Panc1 (cell line): Measurements from ENCODE around the gene APBB2. TPM values are rescaled to one million over a fixed set of nuclear protein-coding genes. Genes with fewer than 3 reads are reported as not detected.

Experiments
- ATAC-seq: fragments of 200-7000 bp; cut with Tn5 transposase; 2 replicates; pipeline ENCODE4 v1.9.1; 2020; ENCODE audit warnings: mild to moderate bottlenecking, moderate library complexity
- BruUV-seq: library from RNA; stranded (reverse); fragments of 400-500 nt; replicated peaks from 2 replicates; lab custom pipeline; 2021; lab: Mats Ljungman, UMichigan
- CTCF ChIA-PET: fragments of 300-600 bp; sonication (Branson Sonifier 250); formaldehyde crosslinking; loops from one replicate; lab custom pipeline; 2022; ENCODE audit warnings: antibody characterized with exemption; lab: Charles Lee
- POLR2A ChIA-PET: fragments of 300-600 bp; sonication (Branson Sonifier 250); formaldehyde crosslinking; loops from one replicate; lab custom pipeline; 2022; ENCODE audit warnings: antibody characterized with exemption; lab: Charles Lee
- DNase-seq: peaks from one replicate; pipeline ENCODE4 v3.0.0-alpha.2; 2010; ENCODE audit warnings: low read depth, low spot score
- H3K27ac ChIP-seq: 2 replicates; pipeline ENCODE4 v1.5.1; 2011; ENCODE audit warnings: mild to moderate bottlenecking, low read length, inconsistent platforms
- H3K27me3 ChIP-seq: fragments of 200-500 bp; sonication (Bioruptor generic); 2 replicates; pipeline ENCODE4 v1.6.0; 2014; ENCODE audit warnings: low read length, inconsistent platforms; ENCODE audit not compliant: control insufficient read depth, insufficient read depth
- H3K36me3 ChIP-seq: fragments of 200-500 bp; sonication (Bioruptor generic); 2 replicates; pipeline ENCODE4 v1.5.1; 2014; ENCODE audit warnings: inconsistent platforms, mild to moderate bottlenecking, low read length, moderate library complexity; ENCODE audit not compliant: control insufficient read depth, insufficient read depth
- H3K4me1 ChIP-seq: 2 replicates; pipeline ENCODE4 v1.5.1; 2011; ENCODE audit warnings: inconsistent platforms, mild to moderate bottlenecking, low read length, moderate library complexity; ENCODE audit not compliant: control insufficient read depth, insufficient read depth
- H3K4me3 ChIP-seq, 2 experiments: 2 replicates each; pipeline ENCODE4 v1.5.1; 2011 to 2012; ENCODE audit warnings: low read depth in 2 of 2, low read length in 2 of 2, mild to moderate bottlenecking in 2 of 2, inconsistent platforms in 1 of 2, moderate library complexity in 1 of 2
- H3K9me3 ChIP-seq: fragments of 200-500 bp; sonication (Bioruptor generic); 2 replicates; pipeline ENCODE4 v1.5.1; 2014; ENCODE audit warnings: low read depth, mild to moderate bottlenecking, inconsistent platforms, low read length, moderate library complexity; ENCODE audit not compliant: control insufficient read depth, insufficient read depth
- POLR2AphosphoS5 ChIP-seq: IDR thresholded peaks from 2 replicates; pipeline ENCODE4 v1.6.1; 2012; ENCODE audit warnings: mild to moderate bottlenecking, low read depth, low read length, moderate library complexity
- SIN3A ChIP-seq: IDR thresholded peaks from 2 replicates; pipeline ENCODE4 v1.6.1; 2012; ENCODE audit warnings: low read depth, mild to moderate bottlenecking, low read length, moderate library complexity, borderline replicate concordance; ENCODE audit not compliant: insufficient read depth
- TCF7L2 ChIP-seq: IDR thresholded peaks from 2 replicates; pipeline ENCODE4 v1.6.1; 2011; ENCODE audit warnings: mild to moderate bottlenecking, low read depth, low read length, inconsistent platforms
- in situ Hi-C: cut with HindIII; loops from 2 replicates; pipeline ENCODE4 v1.10.0; 2016; ENCODE audit warnings: low sequenced_read_pairs, low pct_unique_long_range_greater_than_20kb
- intact Hi-C: fragments of 100-400 bp; cut with micrococcal nuclease; formaldehyde crosslinking; loops from one replicate; pipeline ENCODE4 v1.10.0; 2022; ENCODE audit not compliant: unreplicated experiment
- total RNA-seq: library from RNA; stranded (reverse); gene quantifications from one replicate; pipeline ENCODE4 v1.2.1, GENCODE V29; 2021; ENCODE audit not compliant: unreplicated experiment
- TF ChIP-seq, protein P1 (sequence below), 2 experiments: IDR thresholded peaks; 2 replicates each; pipeline ENCODE4 v1.6.1; 2011 to 2012; ENCODE audit warnings: low read depth in 2 of 2, control low read depth in 1 of 2, low read length in 1 of 2, mild to moderate bottlenecking in 1 of 2, moderate library complexity in 1 of 2; ENCODE audit not compliant: insufficient read depth in 1 of 2
- TF ChIP-seq, protein P2 (sequence below): fragments of 450-650 bp; IDR thresholded peaks from 2 replicates; pipeline ENCODE4 v1.5.1; 2017; ENCODE audit warnings: mild to moderate bottlenecking

APBB2 gene
- total RNA-seq, 1 experiment from 2014 or later, result 27.1 TPM

DNA sequence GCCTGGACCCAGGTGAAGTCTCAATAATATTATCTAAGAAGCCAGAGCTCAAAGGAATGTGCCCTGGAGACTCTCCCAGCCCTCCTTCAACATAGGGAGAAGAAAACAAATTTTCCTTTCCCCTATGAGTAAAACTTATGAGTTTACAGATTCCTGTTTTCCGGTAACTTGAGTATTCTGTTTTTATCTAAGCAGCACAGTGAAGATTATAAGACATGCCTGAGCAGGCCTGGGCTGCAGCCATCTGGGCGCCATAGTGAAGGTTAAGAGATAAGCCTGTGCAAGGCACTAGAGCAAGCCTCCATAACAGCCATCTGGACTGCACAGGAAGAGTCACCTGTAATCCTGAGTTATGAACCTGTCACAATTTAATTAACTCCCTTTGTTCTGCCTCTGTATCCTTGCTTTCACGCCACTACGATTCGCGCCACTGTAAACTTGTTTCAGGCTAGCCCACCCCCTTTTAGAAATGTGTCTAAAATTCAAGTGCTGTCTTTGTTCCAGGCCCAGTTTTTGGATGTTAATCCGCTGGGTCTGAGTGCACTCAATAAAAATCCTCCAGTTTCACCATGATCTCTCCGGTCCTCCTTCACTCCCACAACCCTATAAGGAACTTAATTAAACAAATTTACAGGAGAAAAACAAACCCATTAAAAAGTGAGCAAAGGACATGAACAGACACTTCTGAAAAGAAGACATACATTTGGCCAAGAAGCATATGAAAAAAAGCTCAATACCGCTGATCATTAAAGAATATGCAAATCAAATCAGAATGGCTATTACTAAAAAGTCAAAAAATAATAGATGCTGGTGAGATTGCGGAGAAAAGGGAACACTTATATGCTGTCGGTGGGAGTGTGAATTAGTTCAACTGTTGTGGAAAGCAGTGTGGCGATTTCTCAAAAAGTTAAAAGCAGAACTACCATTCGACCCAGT, 189.5 kb downstream of the APBB2 start:
- no peak overlapping the region for H3K4me3 ChIP-seq
- CTCF ChIA-PET, result no interaction called here
- BruUV-seq, result no TSS peak
- POLR2A ChIA-PET, result no interaction called here
- ATAC-seq (no peak), DNase-seq (no peak)
- in situ Hi-C loops, result no loop called here
- H3K9me3 ChIP-seq, result peaks cover 5% of the 10 kb centered on the region; the same call in 1 of the 2 replicates
- H3K27me3 ChIP-seq, result no peaks in the 10 kb centered on the region
- H3K27ac ChIP-seq, result no peak overlapping the region
- TF ChIP-seq SIN3A (no peak), TCF7L2 (no peak), POLR2AphosphoS5 (no peak)
- TF ChIP-seq, protein P1, sequence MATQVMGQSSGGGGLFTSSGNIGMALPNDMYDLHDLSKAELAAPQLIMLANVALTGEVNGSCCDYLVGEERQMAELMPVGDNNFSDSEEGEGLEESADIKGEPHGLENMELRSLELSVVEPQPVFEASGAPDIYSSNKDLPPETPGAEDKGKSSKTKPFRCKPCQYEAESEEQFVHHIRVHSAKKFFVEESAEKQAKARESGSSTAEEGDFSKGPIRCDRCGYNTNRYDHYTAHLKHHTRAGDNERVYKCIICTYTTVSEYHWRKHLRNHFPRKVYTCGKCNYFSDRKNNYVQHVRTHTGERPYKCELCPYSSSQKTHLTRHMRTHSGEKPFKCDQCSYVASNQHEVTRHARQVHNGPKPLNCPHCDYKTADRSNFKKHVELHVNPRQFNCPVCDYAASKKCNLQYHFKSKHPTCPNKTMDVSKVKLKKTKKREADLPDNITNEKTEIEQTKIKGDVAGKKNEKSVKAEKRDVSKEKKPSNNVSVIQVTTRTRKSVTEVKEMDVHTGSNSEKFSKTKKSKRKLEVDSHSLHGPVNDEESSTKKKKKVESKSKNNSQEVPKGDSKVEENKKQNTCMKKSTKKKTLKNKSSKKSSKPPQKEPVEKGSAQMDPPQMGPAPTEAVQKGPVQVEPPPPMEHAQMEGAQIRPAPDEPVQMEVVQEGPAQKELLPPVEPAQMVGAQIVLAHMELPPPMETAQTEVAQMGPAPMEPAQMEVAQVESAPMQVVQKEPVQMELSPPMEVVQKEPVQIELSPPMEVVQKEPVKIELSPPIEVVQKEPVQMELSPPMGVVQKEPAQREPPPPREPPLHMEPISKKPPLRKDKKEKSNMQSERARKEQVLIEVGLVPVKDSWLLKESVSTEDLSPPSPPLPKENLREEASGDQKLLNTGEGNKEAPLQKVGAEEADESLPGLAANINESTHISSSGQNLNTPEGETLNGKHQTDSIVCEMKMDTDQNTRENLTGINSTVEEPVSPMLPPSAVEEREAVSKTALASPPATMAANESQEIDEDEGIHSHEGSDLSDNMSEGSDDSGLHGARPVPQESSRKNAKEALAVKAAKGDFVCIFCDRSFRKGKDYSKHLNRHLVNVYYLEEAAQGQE (IDR thresholded peaks at IDR 0.05; ENCODE audit: insufficient read depth in 1 of 2, low read depth in 2 of 2, low read length in 1 of 2), result no peak
- TF ChIP-seq, protein P2, sequence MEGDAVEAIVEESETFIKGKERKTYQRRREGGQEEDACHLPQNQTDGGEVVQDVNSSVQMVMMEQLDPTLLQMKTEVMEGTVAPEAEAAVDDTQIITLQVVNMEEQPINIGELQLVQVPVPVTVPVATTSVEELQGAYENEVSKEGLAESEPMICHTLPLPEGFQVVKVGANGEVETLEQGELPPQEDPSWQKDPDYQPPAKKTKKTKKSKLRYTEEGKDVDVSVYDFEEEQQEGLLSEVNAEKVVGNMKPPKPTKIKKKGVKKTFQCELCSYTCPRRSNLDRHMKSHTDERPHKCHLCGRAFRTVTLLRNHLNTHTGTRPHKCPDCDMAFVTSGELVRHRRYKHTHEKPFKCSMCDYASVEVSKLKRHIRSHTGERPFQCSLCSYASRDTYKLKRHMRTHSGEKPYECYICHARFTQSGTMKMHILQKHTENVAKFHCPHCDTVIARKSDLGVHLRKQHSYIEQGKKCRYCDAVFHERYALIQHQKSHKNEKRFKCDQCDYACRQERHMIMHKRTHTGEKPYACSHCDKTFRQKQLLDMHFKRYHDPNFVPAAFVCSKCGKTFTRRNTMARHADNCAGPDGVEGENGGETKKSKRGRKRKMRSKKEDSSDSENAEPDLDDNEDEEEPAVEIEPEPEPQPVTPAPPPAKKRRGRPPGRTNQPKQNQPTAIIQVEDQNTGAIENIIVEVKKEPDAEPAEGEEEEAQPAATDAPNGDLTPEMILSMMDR, result no peak
- H3K4me1 ChIP-seq, result no peaks in the 10 kb centered on the region
- intact Hi-C loops, result no loop called here
- H3K36me3 ChIP-seq, result no peaks in the 10 kb centered on the region

DNA sequence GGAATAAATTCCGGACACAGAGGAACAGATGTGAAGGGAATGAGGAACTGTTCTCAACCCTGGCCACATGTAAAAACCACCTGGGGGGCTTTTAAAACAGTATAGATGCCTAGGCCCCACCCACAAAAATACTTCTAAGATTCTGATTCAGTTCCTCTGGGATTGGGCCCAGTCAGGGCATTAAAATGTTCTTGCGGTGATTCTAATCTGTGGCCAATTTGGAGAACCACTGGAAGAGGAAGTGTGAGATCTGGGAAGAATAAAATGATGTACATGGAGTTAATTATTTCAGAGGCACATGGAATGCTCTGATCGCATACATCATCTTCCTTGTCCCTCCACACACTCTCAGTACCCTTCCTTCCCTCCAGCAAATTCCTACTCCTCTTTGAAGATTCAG, 192.2 kb downstream of the APBB2 start:
- no peak for DNase-seq
- H3K4me1 ChIP-seq, result no peaks in the 10 kb centered on the region
- 0 out of 2 replicates have a peak, but pooled peaks cover 2% of the 10 kb centered on the region for H3K9me3 ChIP-seq
- no TSS peak for BruUV-seq
- CTCF ChIA-PET, result no interaction called here
- TF ChIP-seq, protein P2, result no peak
- TF ChIP-seq TCF7L2, result no peak
- no peak for TF ChIP-seq POLR2AphosphoS5
- TF ChIP-seq SIN3A, result no peak
- H3K27me3 ChIP-seq, result no peaks in the 10 kb centered on the region
- intact Hi-C loops, result no loop called here
- no peak overlapping the region for H3K4me3 ChIP-seq
- no peaks in the 10 kb centered on the region for H3K36me3 ChIP-seq
- in situ Hi-C loops, result no loop called here
- no peak for ATAC-seq
- POLR2A ChIA-PET, result no interaction called here
- H3K27ac ChIP-seq, result no peak overlapping the region
